H1 (cell line): ENCODE results near the gene CTSW. TPM values are rescaled to one million over a fixed set of nuclear protein-coding genes. Genes with fewer than 3 reads are reported as not detected.

ENCODE experiments used
- CTCF ChIA-PET: fragments of 300-600 bp; sonication (Branson Sonifier 250); formaldehyde crosslinking; loops from one replicate; lab custom pipeline; 2021; ENCODE audit not compliant: partially characterized antibody; lab: Charles Lee
- POLR2A ChIA-PET: fragments of 300-600 bp; sonication (Branson Sonifier 250); formaldehyde crosslinking; loops from one replicate; lab custom pipeline; 2021; ENCODE audit warnings: inconsistent platforms; ENCODE audit not compliant: partially characterized antibody; lab: Charles Lee
- DNase-seq, 2 experiments: peaks; one replicate each; pipeline versions ENCODE4 v3.0.0 to v3.0.0-alpha.2; 2010 to 2022; ENCODE audit warnings: low spot score in 2 of 2, low read depth in 1 of 2, mixed read lengths in 1 of 2
- FAIRE-seq: peaks from 2 replicates; lab custom pipeline; 2011; peaks lifted over from hg19 to GRCh38; lab: Jason Lieb, UNC
- H2AFZ ChIP-seq: 2 replicates; pipeline ENCODE4 v1.8.1; 2012; ENCODE audit warnings: low read length, inconsistent platforms
- H2AK5ac ChIP-seq: 2 replicates; pipeline ENCODE4 v1.6.1; 2013; ENCODE audit warnings: low read depth, low read length
- H2BK120ac ChIP-seq: replicated peaks from 2 replicates; pipeline ENCODE3; 2013; ENCODE audit warnings: low read depth, low read length, inconsistent platforms
- H2BK12ac ChIP-seq: 2 replicates; pipeline ENCODE4 v1.6.1; 2013; ENCODE audit warnings: low read depth, low read length
- H2BK15ac ChIP-seq: 2 replicates; pipeline ENCODE4 v1.6.1; 2013; ENCODE audit warnings: low read length
- H2BK20ac ChIP-seq: 2 replicates; pipeline ENCODE4 v1.6.1; 2013; ENCODE audit warnings: low read length
- H2BK5ac ChIP-seq: 2 replicates; pipeline ENCODE4 v1.6.1; 2013; ENCODE audit warnings: low read depth, low read length
- H3K14ac ChIP-seq: 2 replicates; pipeline ENCODE4 v1.6.1; 2013; ENCODE audit warnings: inconsistent platforms; ENCODE audit not compliant: insufficient read length
- H3K18ac ChIP-seq: 2 replicates; pipeline ENCODE4 v1.6.1; 2013; ENCODE audit warnings: low read length; ENCODE audit errors: extremely low read depth
- H3K23ac ChIP-seq: 2 replicates; pipeline ENCODE4 v1.6.1; 2013; ENCODE audit warnings: inconsistent platforms; ENCODE audit not compliant: insufficient read length
- H3K23me2 ChIP-seq: 2 replicates; pipeline ENCODE4 v1.6.1; 2013; ENCODE audit warnings: low read depth, low read length
- H3K27ac ChIP-seq: 2 replicates; pipeline ENCODE4 v1.6.1; 2011; ENCODE audit warnings: low read depth, low read length, inconsistent platforms
- H3K27me3 ChIP-seq, 4 experiments: replicated peaks in 1 of 4; 1 replicate in 1 of 4; 2 replicates in 3 of 4; pipeline versions ENCODE4 v1.6.1 to v1.8.1; 2011 to 2013; ENCODE audit warnings: low read length in 3 of 4, mild to moderate bottlenecking in 3 of 4, inconsistent platforms in 2 of 4, mixed read lengths in 2 of 4, moderate library complexity in 1 of 4; ENCODE audit not compliant: control insufficient read depth in 3 of 4, insufficient read depth in 3 of 4; ENCODE audit errors: extremely low read depth in 1 of 4
- H3K36me3 ChIP-seq, 4 experiments: 2 replicates each; pipeline versions ENCODE4 v1.6.1 to v1.8.1; 2011 to 2013; ENCODE audit warnings: mild to moderate bottlenecking in 4 of 4, low read length in 3 of 4, moderate library complexity in 2 of 4, control low read depth in 1 of 4, inconsistent platforms in 1 of 4; ENCODE audit not compliant: insufficient read depth in 4 of 4, control insufficient read depth in 2 of 4
- H3K4ac ChIP-seq: replicated peaks from 2 replicates; pipeline ENCODE3; 2013; ENCODE audit warnings: low read length, low read depth, mixed read lengths, inconsistent platforms; ENCODE audit not compliant: insufficient read length
- H3K4me1 ChIP-seq, 4 experiments: replicated peaks in 1 of 4; 1 replicate in 1 of 4; 2 replicates in 3 of 4; pipeline versions ENCODE4 v1.6.1 to v1.8.1; 2011 to 2013; ENCODE audit warnings: low read length in 3 of 4, inconsistent platforms in 2 of 4, mixed read lengths in 1 of 4; ENCODE audit not compliant: insufficient read depth in 4 of 4, control insufficient read depth in 3 of 4
- H3K4me2 ChIP-seq, 2 experiments: 2 replicates each; pipeline versions ENCODE4 v1.6.1 to v1.8.1; 2011 to 2013; ENCODE audit warnings: low read depth in 2 of 2, low read length in 2 of 2, control low read depth in 1 of 2, inconsistent platforms in 1 of 2, mild to moderate bottlenecking in 1 of 2; ENCODE audit not compliant: insufficient read depth in 1 of 2
- H3K4me3 ChIP-seq, 4 experiments: fragments of 200-600, 300-600 bp in 1 of 4; sonication (generic), shearing (Covaris generic), sonication (Bioruptor Twin) in 1 of 4; 2 replicates each; pipeline versions ENCODE4 v1.5.1 to v1.8.1; 2011 to 2016; ENCODE audit warnings: low read length in 4 of 4, low read depth in 3 of 4, control low read depth in 2 of 4, inconsistent platforms in 2 of 4, mild to moderate bottlenecking in 2 of 4, mixed read lengths in 1 of 4, moderate library complexity in 1 of 4; ENCODE audit not compliant: insufficient read depth in 2 of 4; ENCODE audit errors: extremely low read depth in 1 of 4
- H3K56ac ChIP-seq: replicated peaks from 2 replicates; pipeline ENCODE3; 2013; ENCODE audit warnings: low read depth, mild to moderate bottlenecking, mixed read lengths, low read length, inconsistent platforms; ENCODE audit not compliant: insufficient read length
- H3K79me1 ChIP-seq: 2 replicates; pipeline ENCODE4 v1.6.1; 2013; ENCODE audit warnings: low read depth, low read length, control low read depth
- H3K79me2 ChIP-seq, 2 experiments: 2 replicates each; pipeline versions ENCODE4 v1.6.1 to v1.8.1; 2012 to 2013; ENCODE audit warnings: low read length in 2 of 2, mild to moderate bottlenecking in 2 of 2, inconsistent platforms in 1 of 2; ENCODE audit not compliant: insufficient read depth in 2 of 2, control insufficient read depth in 1 of 2
- H3K9ac ChIP-seq, 4 experiments: replicated peaks in 1 of 4; 1 replicate in 1 of 4; 2 replicates in 3 of 4; pipeline versions ENCODE4 v1.6.1 to v1.8.1; 2011 to 2013; ENCODE audit warnings: low read depth in 3 of 4, low read length in 3 of 4, control low read depth in 2 of 4, mild to moderate bottlenecking in 2 of 4, moderate library complexity in 2 of 4, inconsistent platforms in 1 of 4; ENCODE audit errors: extremely low read depth in 1 of 4
- H3K9me3 ChIP-seq, 2 experiments: 2 replicates each; pipeline versions ENCODE4 v1.6.1 to v1.8.1; 2012 to 2013; ENCODE audit warnings: mild to moderate bottlenecking in 2 of 2, moderate library complexity in 2 of 2, control low read depth in 1 of 2, inconsistent platforms in 1 of 2, low read depth in 1 of 2, low read length in 1 of 2, mixed read lengths in 1 of 2; ENCODE audit not compliant: insufficient read depth in 2 of 2
- H4K20me1 ChIP-seq, 2 experiments: replicated peaks in 1 of 2; 2 replicates each; pipeline versions ENCODE3 to v1.8.1; 2011 to 2013; ENCODE audit warnings: inconsistent platforms in 2 of 2, low read length in 2 of 2, mild to moderate bottlenecking in 1 of 2; ENCODE audit not compliant: insufficient read depth in 2 of 2, control insufficient read depth in 1 of 2
- H4K5ac ChIP-seq: 2 replicates; pipeline ENCODE4 v1.6.1; 2013; ENCODE audit warnings: low read length, low read depth, mixed read lengths, inconsistent platforms; ENCODE audit not compliant: insufficient read length
- H4K8ac ChIP-seq: 2 replicates; pipeline ENCODE4 v1.8.0; 2013; ENCODE audit warnings: mild to moderate bottlenecking, moderate library complexity, low read length, inconsistent platforms; ENCODE audit not compliant: insufficient read depth; ENCODE audit errors: extremely low read depth
- H4K91ac ChIP-seq: replicated peaks from 2 replicates; pipeline ENCODE3; 2013; ENCODE audit warnings: low read length, mixed read lengths, inconsistent platforms; ENCODE audit not compliant: insufficient read length
- SP4 ChIP-seq: IDR thresholded peaks from 2 replicates; pipeline ENCODE4 v1.6.1; 2012; ENCODE audit warnings: low read length, inconsistent platforms
- SRF ChIP-seq: IDR thresholded peaks from 2 replicates; pipeline ENCODE4 v1.6.1; 2011; ENCODE audit warnings: mild to moderate bottlenecking, low read depth, low read length, moderate library complexity
- USF2 ChIP-seq: IDR thresholded peaks from 2 replicates; pipeline ENCODE4 v1.6.1; 2011; ENCODE audit warnings: low read length, improper control_type of control experiment
- WGBS, 2 experiments: shearing (Covaris generic) in 1 of 2; methylation state at CpG; one replicate each; pipeline versions ENCODE4 v1.1.6 to v1.1.7; 2013 to 2015; ENCODE audit warnings: low lambda C conversion rate in 2 of 2, mixed read lengths in 2 of 2, inconsistent platforms in 1 of 2, low coverage in 1 of 2, missing lambda C conversion rate in 1 of 2; ENCODE audit not compliant: insufficient replicate concordance in 2 of 2, insufficient coverage in 1 of 2, insufficient read length in 1 of 2; ENCODE audit errors: extremely low coverage in 1 of 2, missing lambda C conversion rate in 1 of 2; 5-methylcytosine and 5-hydroxymethylcytosine counted together
- polyA plus RNA-seq, 7 experiments: library from polyadenylated mRNA; depleted of rRNA in 3 of 7; stranded (reverse) in 5 of 7; unstranded in 2 of 7; fragments of >200 nt in 5 of 7; fragments of 200-250 nt in 2 of 7; gene quantifications; 1 replicate in 5 of 7; 2 replicates in 1 of 7; 4 replicates in 1 of 7; pipeline versions ENCODE4 v1.2.1 to v1.2.3, GENCODE V29; 2011 to 2013; ENCODE audit warnings: missing spikeins in 2 of 7, mixed read lengths in 2 of 7
- total RNA-seq: library from RNA; stranded (reverse); fragmentation: NEBNext Ultra II Directional; extraction: Animal tissue kit (Norgen Biotek cat#: 25700); gene quantifications from 2 replicates; pipeline ENCODE4 v1.2.1, GENCODE V29; 2021
- TF ChIP-seq, protein P1 (sequence below), 3 experiments: IDR thresholded peaks; 1 replicate in 2 of 3; 2 replicates in 1 of 3; pipeline versions ENCODE4 v1.5.1 to v1.6.1; 2011; ENCODE audit warnings: low read length in 3 of 3, mild to moderate bottlenecking in 3 of 3, inconsistent platforms in 2 of 3, low read depth in 1 of 3, moderate library complexity in 1 of 3; ENCODE audit not compliant: insufficient read depth in 1 of 3; ENCODE audit errors: control extremely low read depth in 1 of 3

CTSW gene
- total and polyA plus RNA-seq, 2 of the 8 experiments (the other 6 are each of a cell fraction or from before 2014, with no cell fraction given) = not detected

DNA sequence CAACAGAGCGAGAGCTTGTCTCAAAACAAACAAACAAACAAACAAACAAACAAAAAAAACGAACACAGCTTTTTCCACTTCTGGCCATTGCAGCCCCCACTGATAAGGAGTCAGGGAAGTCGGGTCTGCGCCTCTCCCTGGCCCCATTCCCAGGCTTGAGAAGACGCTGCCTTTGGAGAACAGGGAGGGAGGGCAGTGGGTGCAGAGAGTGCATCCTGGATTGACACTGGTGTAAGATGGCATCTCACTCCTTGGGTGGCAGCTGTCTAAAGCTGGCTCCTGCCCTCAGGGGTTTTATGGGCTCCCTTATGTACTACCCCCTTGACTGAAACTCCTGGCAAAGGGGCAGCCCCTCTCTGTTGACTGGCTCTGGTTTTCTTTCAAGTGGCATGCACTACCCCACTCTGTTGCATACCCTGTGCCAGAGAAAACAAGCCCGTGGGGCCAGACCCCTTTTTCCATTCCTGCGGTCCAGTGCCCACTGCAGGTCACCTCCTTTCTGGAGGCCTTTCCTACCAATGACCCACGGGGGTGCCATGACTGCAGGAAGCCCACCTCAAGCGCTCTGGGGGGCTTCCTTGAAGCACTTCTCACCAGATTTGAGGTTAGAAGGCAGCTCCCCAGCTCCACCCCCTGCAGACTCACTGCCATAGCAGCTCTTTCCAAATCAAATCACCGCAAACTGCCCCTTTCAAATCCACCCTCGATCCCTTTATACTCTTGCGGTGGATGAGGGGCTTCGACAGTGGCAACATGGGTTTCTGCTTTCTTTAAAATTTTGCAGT, 52.3 kb downstream of the CTSW start:
- no peak overlapping the region for H3K27ac ChIP-seq
- TF ChIP-seq SRF = no peak
- TF ChIP-seq, protein P1, sequence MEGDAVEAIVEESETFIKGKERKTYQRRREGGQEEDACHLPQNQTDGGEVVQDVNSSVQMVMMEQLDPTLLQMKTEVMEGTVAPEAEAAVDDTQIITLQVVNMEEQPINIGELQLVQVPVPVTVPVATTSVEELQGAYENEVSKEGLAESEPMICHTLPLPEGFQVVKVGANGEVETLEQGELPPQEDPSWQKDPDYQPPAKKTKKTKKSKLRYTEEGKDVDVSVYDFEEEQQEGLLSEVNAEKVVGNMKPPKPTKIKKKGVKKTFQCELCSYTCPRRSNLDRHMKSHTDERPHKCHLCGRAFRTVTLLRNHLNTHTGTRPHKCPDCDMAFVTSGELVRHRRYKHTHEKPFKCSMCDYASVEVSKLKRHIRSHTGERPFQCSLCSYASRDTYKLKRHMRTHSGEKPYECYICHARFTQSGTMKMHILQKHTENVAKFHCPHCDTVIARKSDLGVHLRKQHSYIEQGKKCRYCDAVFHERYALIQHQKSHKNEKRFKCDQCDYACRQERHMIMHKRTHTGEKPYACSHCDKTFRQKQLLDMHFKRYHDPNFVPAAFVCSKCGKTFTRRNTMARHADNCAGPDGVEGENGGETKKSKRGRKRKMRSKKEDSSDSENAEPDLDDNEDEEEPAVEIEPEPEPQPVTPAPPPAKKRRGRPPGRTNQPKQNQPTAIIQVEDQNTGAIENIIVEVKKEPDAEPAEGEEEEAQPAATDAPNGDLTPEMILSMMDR (IDR thresholded peaks at IDR 0.05; ENCODE audit: control extremely low read depth in 1 of 3, insufficient read depth in 1 of 3, low read depth in 1 of 3, low read length in 3 of 3) = peak in 1 of 3 experiments; percentile 28; a peak in 1 of 4 replicates
- TF ChIP-seq USF2 = no peak
- no peak for TF ChIP-seq SP4
- TF ChIP-seq, all 59 proteins: peak for 1
- H2AK5ac ChIP-seq = 0 out of 2 replicates have a peak overlapping the region, but pooled peaks have one; percentile 40
- no peak overlapping the region for H2BK5ac ChIP-seq
- CTCF ChIA-PET = interaction anchor here (0.5 to 2.9 kb wide), 26 partner anchors 9 to 190 kb away, joined by 3 to 19 read pairs (median 6); partner anchors contain the start of genes CCDC85B and FIBP
- FAIRE-seq (no peak), DNase-seq (no peak)
- no peak overlapping the region for H2BK12ac ChIP-seq
- H3K9ac ChIP-seq = no peak overlapping the region; a peak in 1 of 7 replicates
- no peak overlapping the region for H4K5ac ChIP-seq
- no peak overlapping the region for H2AFZ ChIP-seq
- H3K36me3 ChIP-seq = no peaks in the 10 kb centered on the region
- no peak overlapping the region for H3K56ac ChIP-seq
- H4K20me1 ChIP-seq = no peaks in the 10 kb centered on the region
- H3K14ac ChIP-seq = no peak overlapping the region
- no peak overlapping the region for H3K4ac ChIP-seq
- H3K9me3 ChIP-seq = no peaks in the 10 kb centered on the region
- 86% methylated on average over 13 of the region's 13 CpGs; no CpG with 5 or more reads in 1 of the 2 experiments for WGBS, 2 experiments
- POLR2A ChIA-PET = interaction anchor here (1.0 to 2.7 kb wide), 14 partner anchors 9 to 84 kb away, joined by 3 to 12 read pairs (median 5); partner anchors contain the start of genes C11orf68, CCDC85B, CFL1 and FIBP
- peak overlapping the region; percentile 20; the same call in 1 of the 2 replicates for H4K8ac ChIP-seq
- H3K79me2 ChIP-seq = no peaks in the 10 kb centered on the region
- no peak overlapping the region for H3K23ac ChIP-seq
- no peak overlapping the region for H3K4me3 ChIP-seq
- no peak overlapping the region for H2BK20ac ChIP-seq
- peak overlapping the region; percentile 80 for H4K91ac ChIP-seq
- H2BK120ac ChIP-seq = no peak overlapping the region
- H3K79me1 ChIP-seq = no peaks in the 10 kb centered on the region
- peaks cover 0 to 8% (median 5%) of the 10 kb centered on the region in 4 experiments; a peak in 5 of 7 replicates for H3K4me1 ChIP-seq
- H3K23me2 ChIP-seq = no peaks in the 10 kb centered on the region
- no peak overlapping the region; the same call in 1 of the 2 replicates for H3K18ac ChIP-seq
- H3K4me2 ChIP-seq = peak overlapping the region in 1 of 2 experiments; percentile 25; a peak in 1 of 4 replicates
- no peak overlapping the region for H2BK15ac ChIP-seq
- H3K27me3 ChIP-seq = no peaks in the 10 kb centered on the region
